Mucosa of rectum (tissue), 2 donors: ENCODE data around the gene SMIM21.

Source experiments
- H3K27ac ChIP-seq, 2 donors: one replicate each; pipeline ENCODE4 v1.7.0; 2013; ENCODE audit warnings: inconsistent platforms in 2 of 2, low read depth in 2 of 2, low read length in 2 of 2
- H3K27me3 ChIP-seq, 2 donors: one replicate each; pipeline ENCODE4 v1.7.0; 2013; ENCODE audit warnings: low read length in 2 of 2; ENCODE audit not compliant: control insufficient read depth in 2 of 2, insufficient read depth in 2 of 2
- H3K36me3 ChIP-seq, 2 donors: one replicate each; pipeline ENCODE4 v1.7.0; 2013; ENCODE audit warnings: low read length in 2 of 2; ENCODE audit not compliant: control insufficient read depth in 2 of 2, insufficient read depth in 2 of 2
- H3K4me1 ChIP-seq, 2 donors: one replicate each; pipeline ENCODE4 v1.7.0; 2013; ENCODE audit warnings: low read length in 2 of 2, mild to moderate bottlenecking in 1 of 2; ENCODE audit not compliant: control insufficient read depth in 2 of 2, insufficient read depth in 2 of 2
- H3K4me3 ChIP-seq, 2 donors: one replicate each; pipeline ENCODE4 v1.7.0; 2013; ENCODE audit warnings: low read length in 2 of 2
- H3K9ac ChIP-seq, 2 donors: one replicate each; pipeline ENCODE4 v1.7.0; 2013; ENCODE audit warnings: low read length in 2 of 2, low read depth in 1 of 2, mild to moderate bottlenecking in 1 of 2
- H3K9me3 ChIP-seq, 2 donors: one replicate each; pipeline ENCODE4 v1.7.0; 2013; ENCODE audit warnings: low read length in 2 of 2; ENCODE audit not compliant: control insufficient read depth in 2 of 2
- donor health status: healthy.
- donor health status: Normal muscosa, but diverticular disease.

SMIM21 gene

DNA sequence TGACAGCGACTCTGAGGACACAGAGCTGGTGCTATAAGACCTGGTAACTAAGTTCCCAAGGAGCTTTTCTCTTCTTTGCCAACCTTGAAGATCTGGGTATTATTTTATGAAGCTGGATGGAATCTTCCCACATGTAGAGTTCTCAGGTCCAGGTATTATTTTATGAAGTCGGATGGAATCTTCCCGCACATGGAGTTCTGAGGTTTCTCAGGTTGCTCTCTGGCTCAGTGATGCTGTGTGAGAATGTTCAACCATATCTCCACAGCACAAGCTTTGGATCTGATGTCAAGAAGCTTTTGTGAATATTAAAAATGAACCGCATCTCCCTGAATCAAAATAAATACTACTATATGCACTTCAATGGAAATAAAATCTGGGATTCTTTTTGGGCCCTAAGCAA lies at the start of gene SMIM21:
Gene SMIM21 (minus strand): TSS at position 101 of the 400 bp plus-strand sequence. CDS start 140 bp downstream, outside the sequence.
- Histone ChIP-seq H3K36me3 (no peaks in the 10 kb centered on the region), H3K9me3 (no peaks in the 10 kb centered on the region), H3K4me1 (no peaks in the 10 kb centered on the region), H3K27me3 (no peaks in the 10 kb centered on the region), H3K27ac (no peak within 1 kb of the TSS), H3K9ac (no peak within 1 kb of the TSS), H3K4me3 (no peak within 1 kb of the TSS)

DNA sequence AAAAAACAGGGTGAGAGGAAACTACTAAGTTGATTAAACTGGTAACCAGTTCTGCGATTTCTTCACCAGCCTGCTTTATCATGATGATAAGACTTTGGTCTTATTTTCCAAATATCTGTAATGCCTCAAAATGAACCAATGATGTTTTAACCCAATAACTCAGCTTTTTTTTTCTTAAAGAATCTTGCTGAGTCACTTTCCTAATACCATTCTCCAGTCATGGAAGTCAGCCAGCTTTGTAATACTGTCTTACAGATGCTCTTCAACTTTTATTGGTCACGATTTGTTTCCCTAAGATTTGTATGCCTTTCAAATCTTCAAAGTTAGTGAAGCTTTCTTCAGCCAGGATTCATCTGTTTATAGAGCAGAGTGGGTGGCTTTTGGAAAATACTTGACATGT lies 47.7 kb upstream of the SMIM21 start:
- H3K27ac ChIP-seq: no peak overlapping the region

DNA sequence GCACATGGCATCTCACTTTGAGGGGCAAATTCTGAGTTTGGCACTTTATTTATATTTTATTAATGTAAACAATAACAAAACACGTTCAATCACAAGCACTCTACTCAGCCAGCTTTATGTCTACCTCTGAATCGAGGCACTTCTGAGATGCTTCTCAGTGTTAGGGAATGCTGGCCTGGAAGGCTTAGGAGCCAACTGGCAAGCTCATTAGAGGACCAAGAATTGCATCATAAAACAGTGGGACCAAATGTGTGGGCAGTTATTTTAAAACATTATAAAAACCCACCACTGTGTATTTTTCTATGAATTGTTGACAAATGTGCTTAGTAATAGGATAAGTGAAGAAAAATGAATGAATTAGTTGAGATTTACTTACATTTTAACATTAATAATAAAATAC lies 46.8 kb upstream of the SMIM21 start:
- H3K4me3 ChIP-seq: no peak overlapping the region
- H3K9me3 ChIP-seq: no peaks in the 10 kb centered on the region
- H3K36me3 ChIP-seq: no peaks in the 10 kb centered on the region
- no peak overlapping the region for H3K27ac ChIP-seq
- no peak overlapping the region for H3K9ac ChIP-seq
- H3K27me3 ChIP-seq: peaks cover 0 to 2% of the 10 kb centered on the region in 2 donors
- H3K4me1 ChIP-seq: no peaks in the 10 kb centered on the region

More for the DNA sequence above, 47.7 kb upstream of the SMIM21 start:
- Histone ChIP-seq H3K27me3 (peaks cover 0 to 2% of the 10 kb centered on the region in 2 donors), H3K9ac (no peak overlapping the region), H3K9me3 (no peaks in the 10 kb centered on the region), H3K4me1 (no peaks in the 10 kb centered on the region), H3K36me3 (no peaks in the 10 kb centered on the region), H3K4me3 (no peak overlapping the region)

DNA sequence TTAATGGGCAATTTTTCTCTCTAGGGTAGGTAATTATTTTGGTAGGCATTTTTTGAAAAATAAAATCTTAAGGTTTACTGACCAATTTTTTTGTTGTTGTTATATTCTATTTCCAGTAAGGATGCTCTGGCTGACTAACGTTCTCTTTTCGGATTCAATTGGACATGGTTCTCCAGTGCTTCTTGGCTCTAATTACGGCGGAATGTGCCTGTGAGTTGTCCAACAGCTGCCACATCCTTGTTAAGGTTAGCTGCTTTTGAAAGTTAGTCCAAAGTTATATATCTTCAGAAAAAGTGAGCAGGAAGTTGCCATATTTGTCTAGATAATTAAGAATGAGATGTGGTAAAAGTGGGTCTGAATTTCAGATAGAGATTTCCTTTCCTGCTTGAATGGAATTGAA lies 45.8 kb upstream of the SMIM21 start:
- no peak overlapping the region for H3K4me3 ChIP-seq
- H3K36me3 ChIP-seq: no peaks in the 10 kb centered on the region
- no peak overlapping the region for H3K9ac ChIP-seq
- no peak overlapping the region for H3K27ac ChIP-seq
- no peaks in the 10 kb centered on the region for H3K4me1 ChIP-seq
- H3K9me3 ChIP-seq: no peaks in the 10 kb centered on the region
- peaks cover 0 to 2% of the 10 kb centered on the region in 2 donors for H3K27me3 ChIP-seq

DNA sequence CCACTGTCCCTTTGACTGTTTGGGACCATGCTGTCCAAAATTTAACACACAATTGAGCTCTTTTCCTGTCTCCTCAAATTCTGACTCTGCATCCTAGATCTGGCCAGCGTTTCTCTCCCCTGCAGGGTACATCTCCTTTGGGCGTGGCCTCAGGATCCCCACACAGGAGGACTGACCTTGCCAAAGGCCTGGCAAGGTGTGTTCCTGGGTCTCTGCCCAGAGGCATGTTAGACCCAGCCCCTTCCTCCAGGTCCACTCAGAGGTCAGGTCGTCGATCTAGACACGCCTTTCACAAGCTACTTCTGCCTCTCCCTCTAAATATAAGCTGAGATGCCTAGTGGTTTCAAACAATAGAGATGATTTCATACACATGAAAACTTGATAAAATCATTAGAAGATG lies 45.4 kb upstream of the SMIM21 start:
- no peaks in the 10 kb centered on the region for H3K4me1 ChIP-seq

DNA sequence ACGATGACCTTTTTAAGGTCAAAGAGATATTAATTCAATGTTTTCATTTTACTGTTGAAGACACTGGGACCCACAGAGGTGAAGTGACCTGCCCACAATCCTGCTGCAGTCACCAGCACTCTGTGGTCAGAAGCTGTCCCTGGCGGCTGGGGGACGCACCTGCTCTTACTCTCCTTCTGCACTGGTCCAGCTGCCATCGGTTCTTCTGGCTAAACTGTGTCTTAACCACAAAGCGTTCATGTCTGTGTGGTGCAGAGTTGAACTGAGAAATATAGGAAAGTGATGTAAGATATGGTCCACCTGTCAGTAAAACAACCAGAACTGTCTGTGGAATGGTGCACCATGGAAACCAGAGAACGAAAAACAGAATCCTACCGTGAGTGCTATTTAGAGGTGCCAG lies 44.9 kb upstream of the SMIM21 start:
- Histone ChIP-seq H3K4me1 (no peaks in the 10 kb centered on the region), H3K4me3 (no peak overlapping the region), H3K9ac (no peak overlapping the region), H3K27ac (no peak overlapping the region), H3K27me3 (peaks cover 0 to 3% of the 10 kb centered on the region in 2 donors), H3K36me3 (no peaks in the 10 kb centered on the region), H3K9me3 (no peaks in the 10 kb centered on the region)

More for the DNA sequence above, 45.4 kb upstream of the SMIM21 start:
- Histone ChIP-seq H3K4me3 (no peak overlapping the region), H3K27me3 (peaks cover 0 to 2% of the 10 kb centered on the region in 2 donors), H3K9me3 (no peaks in the 10 kb centered on the region), H3K27ac (no peak overlapping the region), H3K36me3 (no peaks in the 10 kb centered on the region), H3K9ac (no peak overlapping the region)

DNA sequence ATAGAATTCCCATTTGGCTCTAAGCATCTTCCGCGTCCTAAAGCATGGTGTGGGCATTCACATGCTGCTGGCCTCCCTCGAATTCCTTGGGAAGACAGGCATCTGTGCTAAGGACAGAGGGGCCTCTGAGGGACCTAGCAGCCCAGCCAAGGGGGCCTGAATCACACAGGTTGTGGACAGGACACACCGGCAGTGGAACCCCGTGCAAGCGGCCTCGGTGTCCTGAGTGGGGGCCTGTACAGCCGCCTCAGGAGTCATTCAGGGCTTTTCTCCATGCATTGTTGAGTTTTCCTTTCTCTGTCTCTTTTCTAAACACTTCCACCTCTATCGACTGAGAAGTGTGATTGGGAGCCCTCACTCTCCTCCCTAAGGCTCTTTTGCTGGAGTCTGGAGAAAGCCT lies 44.3 kb upstream of the SMIM21 start:
- H3K9ac ChIP-seq: no peak overlapping the region
- no peaks in the 10 kb centered on the region for H3K4me1 ChIP-seq
- H3K27ac ChIP-seq: no peak overlapping the region
- peaks cover 0 to 5% of the 10 kb centered on the region in 2 donors for H3K27me3 ChIP-seq
- no peak overlapping the region for H3K4me3 ChIP-seq
- H3K36me3 ChIP-seq: no peaks in the 10 kb centered on the region
- no peaks in the 10 kb centered on the region for H3K9me3 ChIP-seq

DNA sequence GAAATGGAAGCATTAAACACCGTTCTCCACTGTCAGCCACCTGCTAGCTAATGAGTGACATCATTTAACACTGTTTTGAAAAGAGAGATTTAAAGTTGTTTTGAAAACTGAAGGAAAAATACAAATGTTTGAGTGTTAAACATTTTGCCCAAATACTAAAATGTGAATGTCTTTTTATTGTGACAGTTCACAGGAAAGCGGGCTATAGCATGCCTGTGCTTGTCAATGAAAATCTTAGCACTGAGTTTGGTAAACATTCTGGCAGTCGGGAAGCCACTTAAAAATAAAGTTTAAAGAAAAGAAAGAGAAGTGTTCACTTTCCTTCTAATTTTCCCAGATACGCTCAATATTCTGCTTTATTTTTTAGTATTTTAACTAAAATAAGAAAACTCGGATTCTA lies 40.3 kb upstream of the SMIM21 start:
- H3K9ac ChIP-seq: no peak overlapping the region
- H3K27me3 ChIP-seq: peaks cover 0 to 5% of the 10 kb centered on the region in 2 donors
- no peaks in the 10 kb centered on the region for H3K4me1 ChIP-seq
- no peaks in the 10 kb centered on the region for H3K36me3 ChIP-seq
- no peak overlapping the region for H3K4me3 ChIP-seq
- no peak overlapping the region for H3K27ac ChIP-seq
- H3K9me3 ChIP-seq: no peaks in the 10 kb centered on the region

DNA sequence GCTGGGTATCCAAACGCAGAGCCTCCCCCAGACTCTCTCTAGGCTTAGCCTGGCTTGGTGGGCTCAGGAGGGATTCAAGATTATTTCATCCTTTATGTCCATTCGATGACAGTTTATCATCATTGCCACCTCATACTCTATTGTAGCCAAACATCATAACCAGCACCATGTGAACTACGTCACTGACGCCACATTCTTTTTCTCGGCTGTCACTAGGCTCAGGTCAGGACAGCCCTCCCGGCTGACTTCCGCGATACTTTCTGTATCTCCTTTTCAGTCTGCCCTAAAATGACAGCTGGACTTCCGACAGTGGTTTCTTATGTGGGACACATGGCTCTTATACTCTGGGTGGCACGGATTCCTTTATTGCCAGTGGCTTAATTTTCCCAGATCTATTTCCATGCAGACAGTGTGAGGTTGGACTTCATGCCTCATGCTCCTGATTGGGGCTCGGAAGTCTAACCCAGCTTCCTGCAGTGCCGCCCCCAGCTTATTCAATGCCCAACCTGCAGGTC lies 39.8 kb upstream of the SMIM21 start:
- no peaks in the 10 kb centered on the region for H3K36me3 ChIP-seq
- no peak overlapping the region for H3K4me3 ChIP-seq
- H3K4me1 ChIP-seq: no peaks in the 10 kb centered on the region
- H3K27me3 ChIP-seq: peaks cover 0 to 3% of the 10 kb centered on the region in 2 donors
- H3K9me3 ChIP-seq: no peaks in the 10 kb centered on the region
- H3K27ac ChIP-seq: no peak overlapping the region
- H3K9ac ChIP-seq: no peak overlapping the region

DNA sequence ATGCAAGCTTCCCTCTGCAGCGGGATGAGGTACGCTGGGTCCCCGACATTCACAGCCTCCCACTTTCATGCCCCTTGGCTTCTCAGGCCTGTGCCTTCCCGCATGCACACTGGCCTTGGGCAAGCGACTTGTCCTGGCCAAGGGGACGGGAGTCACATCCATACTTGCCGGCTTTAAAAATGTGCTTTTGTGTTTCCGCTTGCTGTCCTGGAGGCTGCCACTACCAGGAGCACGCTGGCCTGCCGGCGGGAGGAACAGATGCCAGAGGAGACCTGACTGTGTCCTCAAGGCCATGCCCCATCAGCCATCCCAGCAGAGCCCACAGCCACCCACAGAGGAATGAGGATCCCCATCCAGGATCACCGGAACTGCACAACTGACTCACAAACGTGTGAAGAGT lies 36.9 kb upstream of the SMIM21 start:
- Histone ChIP-seq H3K4me1 (no peaks in the 10 kb centered on the region), H3K9me3 (no peaks in the 10 kb centered on the region)

More for the DNA sequence above, 36.9 kb upstream of the SMIM21 start:
- Histone ChIP-seq H3K36me3 (no peaks in the 10 kb centered on the region), H3K9ac (no peak overlapping the region), H3K4me3 (no peak overlapping the region), H3K27me3 (peaks cover 0 to 6% of the 10 kb centered on the region in 2 donors), H3K27ac (no peak overlapping the region)
